HepG2 (cell line): ENCODE results near the gene CEP63. TPM values are rescaled to one million over a fixed set of nuclear protein-coding genes. Genes with fewer than 3 reads are reported as not detected.

Experiments used
- ATAC-seq: fragments of 200-7000 bp; cut with Tn5 transposase; 3 replicates; pipeline ENCODE4 v1.9.1; 2020; ENCODE audit warnings: mild to moderate bottlenecking, moderate library complexity
- BruUV-seq: library from RNA; stranded (reverse); fragments of 400-500 nt; replicated peaks from 2 replicates; lab custom pipeline; 2021; lab: Mats Ljungman, UMichigan
- CTCF ChIA-PET: fragments of 300-600 bp; formaldehyde crosslinking; extraction: SDS; loops from one replicate; lab custom pipeline; 2021; ENCODE audit warnings: low total read pairs, inconsistent platforms, low intra/inter-chr PET ratio; lab: Yijun Ruan, JAX
- POLR2A ChIA-PET: fragments of 350-600 bp; sonication (Branson Sonifier 250); formaldehyde crosslinking; loops from one replicate; lab custom pipeline; 2020; ENCODE audit warnings: antibody characterized with exemption, inconsistent platforms; lab: Yijun Ruan, JAX
- DNase-seq: peaks from one replicate; pipeline ENCODE4 v3.0.0-alpha.2; 2015; ENCODE audit warnings: low spot score
- FAIRE-seq: peaks from 3 replicates; lab custom pipeline; 2011; peaks lifted over from hg19 to GRCh38; lab: Jason Lieb, UNC
- H2AFZ ChIP-seq: one replicate; pipeline ENCODE4 v1.6.1; 2011; ENCODE audit warnings: low read length, inconsistent platforms
- H3K27ac ChIP-seq: fragments of 300-600 bp; 3 replicates; pipeline ENCODE4 v1.8.0; 2011; ENCODE audit warnings: mixed run types, mild to moderate bottlenecking, mixed read lengths, low read length, inconsistent platforms; ENCODE audit not compliant: insufficient read depth; ENCODE audit errors: extremely low read length
- H3K27me3 ChIP-seq, 2 experiments: fragments of 200-600 bp in 1 of 2; 2 replicates in 1 of 2; 3 replicates in 1 of 2; pipeline versions ENCODE4 v1.6.0 to v1.8.0; 2011; ENCODE audit warnings: low read length in 2 of 2, mild to moderate bottlenecking in 2 of 2, moderate library complexity in 2 of 2, inconsistent platforms in 1 of 2; ENCODE audit not compliant: insufficient read depth in 2 of 2, control insufficient read depth in 1 of 2
- H3K36me3 ChIP-seq, 2 experiments: fragments of 200-600 bp in 1 of 2; replicated peaks in 1 of 2; 2 replicates in 1 of 2; 3 replicates in 1 of 2; pipeline versions ENCODE4 v1.5.1 to v1.8.0; 2011; ENCODE audit warnings: low read length in 2 of 2, inconsistent platforms in 1 of 2; ENCODE audit not compliant: insufficient read depth in 2 of 2, control insufficient read depth in 1 of 2
- H3K4me1 ChIP-seq: 2 replicates; pipeline ENCODE4 v1.5.1; 2012; ENCODE audit warnings: low read length, inconsistent platforms; ENCODE audit not compliant: insufficient read depth
- H3K4me2 ChIP-seq: 2 replicates; pipeline ENCODE4 v1.6.0; 2011; ENCODE audit warnings: low read depth, low read length, inconsistent platforms
- H3K4me3 ChIP-seq, 3 experiments: fragments of 200-600 bp in 1 of 3; sonication (generic), shearing (Covaris generic) in 1 of 3; replicated peaks in 1 of 3; 2 replicates each; pipeline ENCODE4 v1.5.1; 2011 to 2016; ENCODE audit warnings: low read length in 3 of 3, inconsistent platforms in 2 of 3, low read depth in 2 of 3, mild to moderate bottlenecking in 2 of 3, control low read depth in 1 of 3, mixed read lengths in 1 of 3; ENCODE audit not compliant: insufficient read depth in 1 of 3
- H3K79me2 ChIP-seq: one replicate; pipeline ENCODE4 v1.6.1; 2011; ENCODE audit warnings: low read length, inconsistent platforms; ENCODE audit not compliant: insufficient read depth
- H3K9ac ChIP-seq: 2 replicates; pipeline ENCODE4 v1.6.0; 2011; ENCODE audit warnings: mild to moderate bottlenecking, low read depth, low read length, inconsistent platforms; ENCODE audit not compliant: insufficient read depth
- H3K9me3 ChIP-seq: 2 replicates; pipeline ENCODE4 v1.5.1; 2012; ENCODE audit warnings: mild to moderate bottlenecking, low read length
- H4K20me1 ChIP-seq: 2 replicates; pipeline ENCODE4 v1.6.0; 2011; ENCODE audit warnings: inconsistent platforms, mild to moderate bottlenecking, low read length, moderate library complexity; ENCODE audit not compliant: insufficient read depth
- ATF7 ChIP-seq, 2 experiments: fragments of 450-650 bp in 1 of 2; sonication (generic) in 1 of 2; formaldehyde crosslinking in 1 of 2; IDR thresholded peaks; 2 replicates each; pipeline versions ENCODE4 v1.4.0 to v1.6.1; 2016 to 2020; ENCODE audit warnings: antibody characterized with exemption in 1 of 2, mild to moderate bottlenecking in 1 of 2, missing genetic modification reagents in 1 of 2
- CEBPB ChIP-seq: IDR thresholded peaks from 2 replicates; pipeline ENCODE4 v1.6.1; 2011; ENCODE audit warnings: low read depth, low read length, improper control_type of control experiment, borderline replicate concordance
- CEBPZ ChIP-seq: IDR thresholded peaks from 2 replicates; pipeline ENCODE4 v1.6.1; 2012; ENCODE audit warnings: low read length, improper control_type of control experiment
- NR2F1 ChIP-seq, 2 experiments: fragments of 450-650 bp in 1 of 2; formaldehyde crosslinking in 1 of 2; IDR thresholded peaks; 2 replicates each; pipeline versions ENCODE4 v1.5.0 to v1.6.1; 2016 to 2020; ENCODE audit warnings: mild to moderate bottlenecking in 1 of 2, missing compliant biosample characterization in 1 of 2, missing genetic modification reagents in 1 of 2, moderate library complexity in 1 of 2
- PRPF4 ChIP-seq: fragments of 200-400 bp; formaldehyde crosslinking; IDR thresholded peaks from 2 replicates; pipeline ENCODE4 v1.6.1; 2016; ENCODE audit warnings: low read length, low read depth; ENCODE audit not compliant: poor library complexity, severe bottlenecking
- SATB2 ChIP-seq: sonication (generic); formaldehyde crosslinking; IDR thresholded peaks from 2 replicates; pipeline ENCODE4 v1.5.0; 2020; ENCODE audit warnings: missing genetic modification reagents
- ZNF207 ChIP-seq: fragments of 450-650 bp; IDR thresholded peaks from 2 replicates; pipeline ENCODE4 v1.6.1; 2016; ENCODE audit warnings: antibody characterized with exemption, borderline replicate concordance
- ZNF775 ChIP-seq: sonication (generic); formaldehyde crosslinking; IDR thresholded peaks from 2 replicates; pipeline ENCODE4 v1.4.0; 2020; ENCODE audit warnings: missing genetic modification reagents, mild to moderate bottlenecking, moderate library complexity, borderline replicate concordance
- WGBS: methylation state at CpG from one replicate; pipeline ENCODE4 v1.1.6; 2017; ENCODE audit warnings: low lambda C conversion rate; 5-methylcytosine and 5-hydroxymethylcytosine counted together
- in situ Hi-C: cut with HindIII; loops from 2 replicates; pipeline ENCODE4 v1.10.0; 2017; ENCODE audit warnings: low pct_unique_long_range_greater_than_20kb; ENCODE audit not compliant: extremely low pct_ligation_motif_present
- intact Hi-C: fragments of 100-400 bp; cut with micrococcal nuclease; formaldehyde crosslinking; loops from one replicate; pipeline ENCODE4 v1.10.0; 2022; ENCODE audit not compliant: unreplicated experiment
- polyA plus RNA-seq, 8 experiments: library from polyadenylated mRNA; depleted of rRNA in 3 of 8; stranded (reverse) in 7 of 8; unstranded in 1 of 8; fragments of >200 nt; fragmentation: Illumina TruSeq in 4 of 8; extraction: Trizol in 4 of 8; gene quantifications; 2 replicates each; pipeline versions ENCODE4 v1.2.1 to v1.2.3, GENCODE V29; 2011 to 2016; ENCODE audit warnings: low read depth in 4 of 8, missing spikeins in 1 of 8, mixed read lengths in 1 of 8; ENCODE audit not compliant: insufficient read depth in 1 of 8
- total RNA-seq, 5 experiments: library from RNA; depleted of rRNA; stranded (reverse); fragments of >200 nt; fragmentation: Illumina TruSeq; extraction: Trizol; gene quantifications; 2 replicates each; pipeline ENCODE4 v1.2.3, GENCODE V29; 2016; ENCODE audit warnings: low read depth in 1 of 5
- TF ChIP-seq, protein P1 (sequence below): sonication (generic); formaldehyde crosslinking; IDR thresholded peaks from 2 replicates; pipeline ENCODE4 v1.5.1; 2020; ENCODE audit warnings: missing genetic modification reagents, mild to moderate bottlenecking, borderline replicate concordance

Gene CEP63
- total and polyA plus RNA-seq, 2 of the 13 experiments (the other 11 are each of a cell fraction or from before 2014, with no cell fraction given), result 7.2 to 18.4 TPM

DNA sequence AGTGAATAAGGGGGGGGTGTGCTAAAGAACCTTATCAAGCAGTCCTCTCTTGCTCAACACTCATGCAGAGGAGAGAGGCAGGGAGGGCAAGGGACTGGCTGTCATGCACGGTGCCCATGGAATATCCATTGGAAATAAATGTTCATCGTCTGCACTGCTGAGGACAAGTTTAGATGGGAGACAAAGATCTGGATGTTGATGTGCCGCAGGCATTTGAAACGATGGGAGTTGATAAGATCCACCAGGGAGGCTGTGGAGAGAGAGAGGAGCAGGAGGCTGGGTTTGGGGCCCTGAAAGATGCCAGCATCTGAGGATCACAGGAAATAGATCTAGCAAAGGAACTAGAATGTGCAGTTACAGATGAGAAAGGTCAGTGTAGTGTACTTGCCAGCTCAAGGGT, 76.2 kb downstream of the CEP63 start (continued):
- TF ChIP-seq ZNF775 (CRISPR knock-in tag), result no peak
- TF ChIP-seq ZNF207, result no peak

DNA sequence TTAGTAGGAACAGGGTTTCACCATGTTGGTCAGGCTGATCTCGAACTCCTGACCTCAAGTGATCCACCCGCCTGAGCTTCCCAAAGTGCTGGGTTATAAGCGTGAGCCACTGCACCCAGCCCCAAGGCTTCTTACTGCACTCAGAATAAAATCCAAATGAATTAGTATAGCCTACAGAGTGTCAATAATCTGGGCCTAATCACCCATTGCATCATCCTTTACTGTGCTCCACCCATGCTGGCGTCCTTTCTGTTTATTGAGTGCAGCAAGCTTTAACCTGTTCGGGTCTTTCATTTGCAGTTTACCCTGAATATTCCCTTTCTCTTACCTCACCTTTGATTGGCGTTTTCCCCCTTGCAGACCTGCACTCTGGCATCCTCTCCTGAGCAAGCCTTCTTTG, 77.7 kb downstream of the CEP63 start:
- no peaks in the 10 kb centered on the region; a peak in 1 of 5 replicates for H3K27me3 ChIP-seq
- in situ Hi-C loops (no loop called here), intact Hi-C loops (no loop called here)
- H3K27ac ChIP-seq, result no peak overlapping the region
- FAIRE-seq (no peak), ATAC-seq (no peak), DNase-seq (no peak)
- no peak for TF ChIP-seq SATB2 (CRISPR knock-in tag)
- peak; percentile 11; the same call in 1 of the 2 replicates for TF ChIP-seq ATF7 (IDR thresholded peaks at IDR 0.05)
- TF ChIP-seq ATF7 (CRISPR knock-in tag; IDR thresholded peaks at IDR 0.05), result no peak
- TF ChIP-seq CEBPB, result 0 out of 2 replicates have a peak, but pooled peaks have one; percentile 19
- no peak overlapping the region for H3K9ac ChIP-seq
- ChIA-PET POLR2A (no interaction called here), CTCF (no interaction called here)
- no peak overlapping the region for H3K4me3 ChIP-seq
- H4K20me1 ChIP-seq, result no peaks in the 10 kb centered on the region
- H3K9me3 ChIP-seq, result peaks cover 5% of the 10 kb centered on the region; the same call in 1 of the 2 replicates
- no peaks in the 10 kb centered on the region for H3K79me2 ChIP-seq
- peaks cover 3 to 4% of the 10 kb centered on the region in 2 experiments; a peak in 1 of 5 replicates for H3K36me3 ChIP-seq
- no peak overlapping the region for H3K4me2 ChIP-seq
- 89% methylated on average over 6 of the region's 6 CpGs for WGBS
- no TSS peak for BruUV-seq
- no peak overlapping the region for H2AFZ ChIP-seq
- no peaks in the 10 kb centered on the region for H3K4me1 ChIP-seq

GRCh38 chr3:134564991-134565390, 79.1 kb downstream of the CEP63 start:
- H3K9ac ChIP-seq, result no peak overlapping the region
- DNase-seq (no peak), ATAC-seq (no peak), FAIRE-seq (no peak)
- no peak overlapping the region for H3K27ac ChIP-seq
- H3K27me3 ChIP-seq, result no peaks in the 10 kb centered on the region; a peak in 1 of 5 replicates
- H3K9me3 ChIP-seq, result peaks cover 19% of the 10 kb centered on the region
- H3K4me1 ChIP-seq, result no peaks in the 10 kb centered on the region
- no peak overlapping the region for H3K4me3 ChIP-seq
- intact Hi-C loops (no loop called here), in situ Hi-C loops (no loop called here)
- H3K36me3 ChIP-seq, result no peaks in the 10 kb centered on the region
- POLR2A ChIA-PET, result no interaction called here
- no peaks in the 10 kb centered on the region for H4K20me1 ChIP-seq
- H3K4me2 ChIP-seq, result no peak overlapping the region
- no peaks in the 10 kb centered on the region for H3K79me2 ChIP-seq
- BruUV-seq, result no TSS peak
- CTCF ChIA-PET, result no interaction called here
- H2AFZ ChIP-seq, result no peak overlapping the region
- WGBS, result 97% methylated on average over 2 of the region's 2 CpGs
- TF ChIP-seq CEBPZ (no peak), NR2F1 (CRISPR knock-in tag; IDR thresholded peaks at IDR 0.05) (no peak), PRPF4 (no peak)
- TF ChIP-seq, protein P1, sequence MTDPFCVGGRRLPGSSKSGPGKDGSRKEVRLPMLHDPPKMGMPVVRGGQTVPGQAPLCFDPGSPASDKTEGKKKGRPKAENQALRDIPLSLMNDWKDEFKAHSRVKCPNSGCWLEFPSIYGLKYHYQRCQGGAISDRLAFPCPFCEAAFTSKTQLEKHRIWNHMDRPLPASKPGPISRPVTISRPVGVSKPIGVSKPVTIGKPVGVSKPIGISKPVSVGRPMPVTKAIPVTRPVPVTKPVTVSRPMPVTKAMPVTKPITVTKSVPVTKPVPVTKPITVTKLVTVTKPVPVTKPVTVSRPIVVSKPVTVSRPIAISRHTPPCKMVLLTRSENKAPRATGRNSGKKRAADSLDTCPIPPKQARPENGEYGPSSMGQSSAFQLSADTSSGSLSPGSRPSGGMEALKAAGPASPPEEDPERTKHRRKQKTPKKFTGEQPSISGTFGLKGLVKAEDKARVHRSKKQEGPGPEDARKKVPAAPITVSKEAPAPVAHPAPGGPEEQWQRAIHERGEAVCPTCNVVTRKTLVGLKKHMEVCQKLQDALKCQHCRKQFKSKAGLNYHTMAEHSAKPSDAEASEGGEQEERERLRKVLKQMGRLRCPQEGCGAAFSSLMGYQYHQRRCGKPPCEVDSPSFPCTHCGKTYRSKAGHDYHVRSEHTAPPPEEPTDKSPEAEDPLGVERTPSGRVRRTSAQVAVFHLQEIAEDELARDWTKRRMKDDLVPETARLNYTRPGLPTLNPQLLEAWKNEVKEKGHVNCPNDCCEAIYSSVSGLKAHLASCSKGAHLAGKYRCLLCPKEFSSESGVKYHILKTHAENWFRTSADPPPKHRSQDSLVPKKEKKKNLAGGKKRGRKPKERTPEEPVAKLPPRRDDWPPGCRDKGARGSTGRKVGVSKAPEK (CRISPR knock-in tag), result no peak
